SJSA1 (cell line): ENCODE data around the gene C11orf97. TPM values are rescaled to one million over a fixed set of nuclear protein-coding genes. Genes with fewer than 3 reads are reported as not detected.
"Not testable (repeated sequence)": the region's sequence is repeated elsewhere in the genome, so short reads cannot be mapped to it uniquely, and the experiment has no call there.

Source experiments
- DNase-seq, 2 experiments: peaks; one replicate each; pipeline ENCODE4 v3.0.0-alpha.2; 2015 to 2020; ENCODE audit warnings: low spot score in 2 of 2, low read depth in 1 of 2
- H3K27ac ChIP-seq: fragments of 250-450 bp; sonication (Bioruptor Pico); 2 replicates; pipeline ENCODE4 v1.5.1; 2020; ENCODE audit warnings: mild to moderate bottlenecking, moderate library complexity
- H3K27me3 ChIP-seq: fragments of 250-450 bp; sonication (Bioruptor Pico); replicated peaks from 2 replicates; pipeline ENCODE4 v1.5.1; 2020; ENCODE audit warnings: mild to moderate bottlenecking, moderate library complexity
- H3K36me3 ChIP-seq: fragments of 250-450 bp; sonication (Bioruptor Pico); 2 replicates; pipeline ENCODE4 v1.5.1; 2020; ENCODE audit warnings: mild to moderate bottlenecking
- H3K4me1 ChIP-seq: fragments of 250-450 bp; sonication (Bioruptor Pico); replicated peaks from 2 replicates; pipeline ENCODE4 v1.6.1; 2021; ENCODE audit warnings: mild to moderate bottlenecking
- H3K4me3 ChIP-seq: fragments of 250-450 bp; sonication (Bioruptor Pico); 2 replicates; pipeline ENCODE4 v1.5.1; 2020; ENCODE audit warnings: mild to moderate bottlenecking
- H3K9me3 ChIP-seq: fragments of 250-450 bp; sonication (Bioruptor Pico); replicated peaks from 2 replicates; pipeline ENCODE4 v1.5.1; 2020; ENCODE audit warnings: mild to moderate bottlenecking
- total RNA-seq: library from RNA; depleted of rRNA; stranded (reverse); fragments of >200 nt; shearing (Covaris generic); gene quantifications from 2 replicates; pipeline ENCODE4 v1.2.3, GENCODE V29; 2014

The C11orf97 gene
- total RNA-seq, 1 experiment from 2014 or later, result not detected

DNA sequence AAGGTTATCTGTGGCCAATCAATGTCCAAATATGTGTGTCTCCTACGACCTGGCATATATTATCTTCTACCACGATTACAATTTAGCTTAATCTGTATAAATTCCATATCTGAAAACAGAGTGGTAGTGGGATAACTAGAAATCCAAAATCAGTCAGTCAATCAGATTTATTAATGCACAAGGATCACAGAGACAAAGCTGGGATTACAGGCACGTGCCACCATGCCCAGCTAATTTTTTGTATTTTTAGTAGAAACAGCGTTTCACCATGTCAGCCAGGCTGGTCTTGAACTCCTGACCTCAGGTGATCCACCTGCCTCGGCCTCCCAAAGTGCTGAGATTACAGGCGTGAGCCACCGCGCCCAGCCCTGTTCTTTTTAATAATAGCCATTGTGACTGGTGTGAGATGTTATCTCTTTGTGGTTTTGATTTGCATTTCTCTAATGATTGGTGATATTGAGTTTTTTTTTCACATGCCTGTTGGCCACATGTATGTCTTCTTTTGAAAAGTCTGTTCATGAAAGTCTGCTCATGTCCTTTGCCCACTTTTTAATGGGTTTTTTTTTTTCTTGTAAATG, 43.6 kb downstream of the C11orf97 start:
- H3K27ac ChIP-seq, H3K36me3 ChIP-seq, H3K4me3 ChIP-seq: not testable (repeated sequence)

DNA sequence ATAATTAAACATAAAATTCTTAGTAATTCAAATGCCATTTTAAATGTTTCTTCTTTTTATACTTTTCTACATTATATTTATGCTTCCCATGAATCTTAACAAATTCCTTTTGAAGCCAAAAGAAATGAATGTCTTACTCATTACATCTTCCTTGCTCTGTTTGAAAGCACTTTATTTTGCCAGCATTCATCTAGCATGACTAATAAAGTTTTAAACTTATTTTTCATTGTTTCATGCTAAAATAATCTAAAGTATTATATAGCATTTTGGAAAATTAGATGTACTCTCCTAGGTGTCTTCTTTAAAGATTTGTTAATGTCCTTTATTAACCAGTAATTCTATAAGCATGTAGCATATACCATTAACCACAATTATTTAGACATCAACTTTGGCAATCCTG, 45.2 kb downstream of the C11orf97 start:
- Histone ChIP-seq H3K36me3 (no peaks in the 10 kb centered on the region), H3K27me3 (no peaks in the 10 kb centered on the region), H3K27ac (peak overlapping the region; percentile 36; the same call in 1 of the 2 replicates), H3K4me1 (peaks cover 18% of the 10 kb centered on the region), H3K4me3 (no peak overlapping the region), H3K9me3 (no peaks in the 10 kb centered on the region)
- no peak for DNase-seq

More for the DNA sequence above, 43.6 kb downstream of the C11orf97 start:
- DNase-seq, H3K9me3 ChIP-seq, H3K27me3 ChIP-seq: not testable (repeated sequence)
- H3K4me1 ChIP-seq, result peaks cover 18% of the 10 kb centered on the region

GRCh38 chr11:94557992-94558391, 45.7 kb downstream of the C11orf97 start:
- Histone ChIP-seq H3K27me3 (no peaks in the 10 kb centered on the region), H3K9me3 (no peaks in the 10 kb centered on the region), H3K36me3 (no peaks in the 10 kb centered on the region), H3K27ac (peak overlapping the region; percentile 36; the same call in 1 of the 2 replicates), H3K4me1 (peaks cover 18% of the 10 kb centered on the region), H3K4me3 (no peak overlapping the region)
- no peak for DNase-seq

- Histone ChIP-seq H3K27me3 (no peaks in the 10 kb centered on the region), H3K36me3 (no peaks in the 10 kb centered on the region), H3K27ac (no peak overlapping the region), H3K4me3 (no peak overlapping the region), H3K9me3 (no peaks in the 10 kb centered on the region), H3K4me1 (peaks cover 18% of the 10 kb centered on the region)
- DNase-seq, result no peak
These were observed 46.2 kb downstream of the C11orf97 start for GRCh38 chr11:94558468-94558867.

DNA sequence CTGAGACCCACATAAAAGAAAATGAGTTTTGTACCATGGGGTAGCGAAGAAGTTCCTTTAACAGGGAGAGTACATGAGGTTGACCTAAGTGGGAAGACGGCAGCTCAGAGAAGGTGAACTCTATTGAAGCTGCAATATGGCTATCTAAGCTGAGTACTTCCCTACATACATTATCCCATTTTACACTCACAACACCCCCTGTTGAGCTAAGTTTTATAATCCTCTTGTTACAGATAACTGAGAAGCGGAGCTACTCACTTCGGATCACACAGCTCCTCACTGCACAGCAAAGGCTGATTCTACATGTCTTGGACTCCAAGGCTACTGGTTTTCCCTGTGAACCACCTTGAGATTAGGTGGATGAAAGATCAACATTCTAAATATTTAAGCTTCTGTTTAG, 46.7 kb downstream of the C11orf97 start:
- H3K27ac ChIP-seq, result no peak overlapping the region

GRCh38 chr11:94559361-94559760, 47.1 kb downstream of the C11orf97 start:
- no peak for DNase-seq
- Histone ChIP-seq H3K27ac (no peak overlapping the region), H3K4me1 (peaks cover 18% of the 10 kb centered on the region)

More for the DNA sequence above, 46.7 kb downstream of the C11orf97 start:
- Histone ChIP-seq H3K9me3 (no peaks in the 10 kb centered on the region), H3K4me1 (peaks cover 18% of the 10 kb centered on the region), H3K36me3 (no peaks in the 10 kb centered on the region), H3K4me3 (no peak overlapping the region), H3K27me3 (no peaks in the 10 kb centered on the region)
- no peak for DNase-seq

DNA sequence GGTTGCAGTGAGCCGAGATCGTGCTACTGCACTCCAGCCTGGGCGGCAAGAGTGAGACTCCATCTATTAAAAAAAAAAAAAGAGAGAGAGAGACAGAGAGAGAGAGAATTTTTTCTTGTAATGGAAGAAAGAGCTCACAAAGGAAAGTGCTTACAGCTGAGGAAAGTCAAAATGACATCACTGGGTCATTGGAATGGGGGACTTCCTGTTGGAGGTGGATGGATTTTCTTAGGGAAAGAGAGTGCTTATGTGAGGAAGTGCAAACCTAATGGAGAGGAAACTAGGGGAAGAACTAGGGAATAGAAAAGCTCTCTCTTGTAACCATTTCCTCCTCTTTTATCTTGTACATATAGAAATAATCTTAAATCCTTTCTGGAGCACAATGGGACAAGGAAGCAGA, 48.6 kb downstream of the C11orf97 start:
- no peaks in the 10 kb centered on the region for H3K9me3 ChIP-seq
- no peak overlapping the region for H3K27ac ChIP-seq
- peaks cover 18% of the 10 kb centered on the region for H3K4me1 ChIP-seq
- no peak for DNase-seq
- no peaks in the 10 kb centered on the region for H3K27me3 ChIP-seq
- H3K36me3 ChIP-seq, result no peaks in the 10 kb centered on the region
- no peak overlapping the region for H3K4me3 ChIP-seq

More at GRCh38 chr11:94559361-94559760, 47.1 kb downstream of the C11orf97 start:
- Histone ChIP-seq H3K36me3 (no peaks in the 10 kb centered on the region), H3K9me3 (no peaks in the 10 kb centered on the region), H3K27me3 (no peaks in the 10 kb centered on the region), H3K4me3 (no peak overlapping the region)

GRCh38 chr11:94563176-94563847, 51.1 kb downstream of the C11orf97 start:
- Histone ChIP-seq H3K4me3 (no peak overlapping the region), H3K27me3 (no peaks in the 10 kb centered on the region), H3K27ac (no peak overlapping the region), H3K4me1 (no peaks in the 10 kb centered on the region; the same call in 1 of the 2 replicates), H3K36me3 (no peaks in the 10 kb centered on the region), H3K9me3 (no peaks in the 10 kb centered on the region)
- no peak for DNase-seq

GRCh38 chr11:94563848-94564467, 51.7 kb downstream of the C11orf97 start:
- H3K36me3 ChIP-seq, result no peaks in the 10 kb centered on the region
- H3K4me3 ChIP-seq, result no peak overlapping the region
- DNase-seq, result no peak
- no peak overlapping the region for H3K27ac ChIP-seq
- H3K9me3 ChIP-seq, result no peaks in the 10 kb centered on the region
- no peaks in the 10 kb centered on the region; the same call in 1 of the 2 replicates for H3K4me1 ChIP-seq
- no peaks in the 10 kb centered on the region for H3K27me3 ChIP-seq

GRCh38 chr11:94567181-94567670, 55.0 kb downstream of the C11orf97 start, which contains the start of gene PIWIL4:
PIWIL4 (plus strand) TSS chr11:94567368; CDS start chr11:94567519, 151 bp downstream.
- no peak within 1 kb of the TSS for H3K4me3 ChIP-seq
- H3K27ac ChIP-seq, result no peak within 1 kb of the TSS
- H3K36me3 ChIP-seq, result no peaks in the 10 kb centered on the region
- H3K4me1 ChIP-seq, result no peaks in the 10 kb centered on the region; the same call in 1 of the 2 replicates
- H3K27me3 ChIP-seq, result no peaks in the 10 kb centered on the region
- no peaks in the 10 kb centered on the region for H3K9me3 ChIP-seq
- no peak for DNase-seq

DNA sequence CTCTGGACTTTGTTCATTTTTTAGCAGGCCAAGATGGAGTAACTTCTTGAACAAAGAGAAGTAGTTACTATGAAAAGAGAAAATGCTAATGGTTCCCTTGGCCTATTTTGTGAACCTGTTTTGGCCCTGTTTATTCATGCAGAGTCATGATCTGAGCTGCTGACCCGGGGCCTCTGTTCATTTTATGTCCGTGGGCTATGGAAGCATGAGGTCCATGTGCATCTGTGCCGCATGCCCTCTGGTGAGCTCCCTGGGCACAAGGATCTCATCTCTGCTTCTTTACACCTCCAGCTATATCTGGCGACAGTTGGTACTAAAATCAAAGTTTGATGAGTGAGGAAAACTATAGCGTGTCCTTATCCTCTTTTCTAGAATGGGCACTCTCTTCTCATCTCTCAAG, 55.9 kb downstream of the C11orf97 start:
- H3K27me3 ChIP-seq, result no peaks in the 10 kb centered on the region
- no peak for DNase-seq
- H3K9me3 ChIP-seq, result no peaks in the 10 kb centered on the region
- H3K4me3 ChIP-seq, result no peak overlapping the region
- no peaks in the 10 kb centered on the region for H3K36me3 ChIP-seq
- H3K27ac ChIP-seq, result no peak overlapping the region
- no peaks in the 10 kb centered on the region; the same call in 1 of the 2 replicates for H3K4me1 ChIP-seq

DNA sequence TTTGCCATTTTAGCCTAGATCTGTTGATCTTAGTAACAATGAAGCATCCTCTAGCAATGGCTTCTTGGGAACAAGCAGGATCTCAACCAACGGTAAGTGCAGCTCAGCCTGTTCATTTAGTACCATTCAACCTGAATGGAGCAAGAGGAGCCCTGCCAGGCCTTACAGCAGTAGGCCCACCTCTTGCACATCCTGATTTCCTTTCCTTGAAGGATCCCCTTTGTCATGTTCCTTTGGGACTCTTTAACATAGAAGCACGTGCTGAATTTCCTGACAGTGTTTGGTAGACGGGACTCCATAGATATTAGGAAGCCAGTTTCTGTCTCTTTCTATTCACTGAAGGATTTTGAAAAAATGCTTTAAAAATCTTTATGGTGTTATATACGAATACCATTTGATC, 56.5 kb downstream of the C11orf97 start:
- Histone ChIP-seq H3K27ac (no peak overlapping the region), H3K36me3 (no peaks in the 10 kb centered on the region), H3K9me3 (no peaks in the 10 kb centered on the region), H3K4me1 (no peaks in the 10 kb centered on the region; the same call in 1 of the 2 replicates), H3K4me3 (no peak overlapping the region), H3K27me3 (no peaks in the 10 kb centered on the region)
- DNase-seq, result no peak

GRCh38 chr11:94572975-94573374, 60.7 kb downstream of the C11orf97 start:
- not testable (repeated sequence) for H3K27ac ChIP-seq, DNase-seq, H3K9me3 ChIP-seq, H3K36me3 ChIP-seq, H3K4me3 ChIP-seq, H3K27me3 ChIP-seq, H3K4me1 ChIP-seq
